GM21367 (cell line): ENCODE data around the gene FCGR3B.
"Not testable (repeated sequence)": the region's sequence is repeated elsewhere in the genome, so short reads cannot be mapped to it uniquely, and the experiment has no call there.

Experiments used
- ATAC-seq: cut with Tn5 transposase; IDR thresholded peaks from one replicate; pipeline ENCODE4 v1.9.1; 2021; ENCODE audit not compliant: unreplicated experiment

The FCGR3B gene

DNA sequence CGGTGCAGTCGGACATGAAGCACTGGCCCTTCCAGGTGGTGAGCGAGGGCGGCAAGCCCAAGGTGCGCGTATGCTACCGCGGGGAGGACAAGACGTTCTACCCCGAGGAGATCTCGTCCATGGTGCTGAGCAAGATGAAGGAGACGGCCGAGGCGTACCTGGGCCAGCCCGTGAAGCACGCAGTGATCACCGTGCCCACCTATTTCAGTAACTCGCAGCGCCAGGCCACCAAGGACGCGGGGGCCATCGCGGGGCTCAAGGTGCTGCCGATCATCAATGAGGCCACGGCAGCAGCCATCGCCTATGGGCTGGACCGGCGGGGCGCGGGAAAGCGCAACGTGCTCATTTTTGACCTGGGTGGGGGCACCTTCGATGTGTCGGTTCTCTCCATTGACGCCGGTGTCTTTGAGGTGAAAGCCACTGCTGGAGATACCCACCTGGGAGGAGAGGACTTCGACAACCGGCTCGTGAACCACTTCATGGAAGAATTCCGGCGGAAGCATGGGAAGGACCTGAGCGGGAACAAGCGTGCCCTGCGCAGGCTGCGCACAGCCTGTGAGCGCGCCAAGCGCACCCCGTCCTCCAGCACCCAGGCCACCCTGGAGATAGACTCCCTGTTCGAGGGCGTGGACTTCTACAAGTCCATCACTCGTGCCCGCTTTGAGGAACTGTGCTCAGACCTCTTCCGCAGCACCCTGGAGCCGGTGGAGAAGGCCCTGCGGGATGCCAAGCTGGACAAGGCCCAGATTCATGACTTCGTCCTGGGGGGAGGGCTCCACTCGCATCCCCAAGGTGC, 24.2 kb downstream of the FCGR3B start:
- ATAC-seq, result not testable (repeated sequence)

DNA sequence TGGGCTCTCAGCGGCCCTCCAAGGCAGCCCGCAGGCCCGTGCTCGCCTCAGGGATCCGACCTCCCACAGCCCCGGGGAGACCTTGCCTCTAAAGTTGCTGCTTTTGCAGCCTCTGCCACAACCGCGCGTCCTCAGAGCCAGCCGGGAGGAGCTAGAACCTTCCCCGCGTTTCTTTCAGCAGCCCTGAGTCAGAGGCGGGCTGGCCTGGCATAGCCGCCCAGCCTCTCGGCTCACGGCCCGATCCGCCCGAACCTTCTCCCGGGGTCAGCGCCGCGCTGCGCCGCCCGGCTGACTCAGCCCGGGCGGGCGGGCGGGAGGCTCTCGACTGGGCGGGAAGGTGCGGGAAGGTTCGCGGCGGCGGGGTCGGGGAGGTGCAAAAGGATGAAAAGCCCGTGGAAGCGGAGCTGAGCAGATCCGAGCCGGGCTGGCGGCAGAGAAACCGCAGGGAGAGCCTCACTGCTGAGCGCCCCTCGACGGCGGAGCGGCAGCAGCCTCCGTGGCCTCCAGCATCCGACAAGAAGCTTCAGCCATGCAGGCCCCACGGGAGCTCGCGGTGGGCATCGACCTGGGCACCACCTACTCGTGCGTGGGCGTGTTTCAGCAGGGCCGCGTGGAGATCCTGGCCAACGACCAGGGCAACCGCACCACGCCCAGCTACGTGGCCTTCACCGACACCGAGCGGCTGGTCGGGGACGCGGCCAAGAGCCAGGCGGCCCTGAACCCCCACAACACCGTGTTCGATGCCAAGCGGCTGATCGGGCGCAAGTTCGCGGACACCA, 25.0 kb downstream of the FCGR3B start:
- ATAC-seq, result not testable (repeated sequence)

GRCh38 chr1:161605024-161605423, 26.0 kb downstream of the FCGR3B start:
- not testable (repeated sequence) for ATAC-seq

- not testable (repeated sequence) for ATAC-seq
These were observed 33.9 kb downstream of the FCGR3B start for GRCh38 chr1:161597077-161597476.

DNA sequence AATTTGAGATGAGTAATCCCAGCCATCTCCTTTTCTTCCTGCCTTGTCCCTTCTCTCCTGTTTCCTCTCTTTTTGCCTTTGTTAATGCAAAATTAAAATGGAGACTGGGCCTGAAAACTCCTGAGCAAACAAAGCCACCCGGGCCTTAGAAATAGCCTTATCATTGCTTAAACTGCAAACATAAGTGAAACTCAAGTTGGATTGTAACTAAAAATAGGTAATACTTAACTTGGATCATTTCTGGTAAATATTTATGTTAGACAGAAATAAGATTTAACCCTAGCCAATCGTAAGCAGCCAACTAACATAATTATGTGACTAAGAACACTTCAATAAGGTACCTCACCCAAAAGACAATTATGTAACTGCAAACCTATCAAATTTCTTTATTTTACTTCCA, 35.4 kb downstream of the FCGR3B start:
- ATAC-seq, result not testable (repeated sequence)

- ATAC-seq, result not testable (repeated sequence)
These were observed 35.8 kb downstream of the FCGR3B start for GRCh38 chr1:161595173-161595572.

DNA sequence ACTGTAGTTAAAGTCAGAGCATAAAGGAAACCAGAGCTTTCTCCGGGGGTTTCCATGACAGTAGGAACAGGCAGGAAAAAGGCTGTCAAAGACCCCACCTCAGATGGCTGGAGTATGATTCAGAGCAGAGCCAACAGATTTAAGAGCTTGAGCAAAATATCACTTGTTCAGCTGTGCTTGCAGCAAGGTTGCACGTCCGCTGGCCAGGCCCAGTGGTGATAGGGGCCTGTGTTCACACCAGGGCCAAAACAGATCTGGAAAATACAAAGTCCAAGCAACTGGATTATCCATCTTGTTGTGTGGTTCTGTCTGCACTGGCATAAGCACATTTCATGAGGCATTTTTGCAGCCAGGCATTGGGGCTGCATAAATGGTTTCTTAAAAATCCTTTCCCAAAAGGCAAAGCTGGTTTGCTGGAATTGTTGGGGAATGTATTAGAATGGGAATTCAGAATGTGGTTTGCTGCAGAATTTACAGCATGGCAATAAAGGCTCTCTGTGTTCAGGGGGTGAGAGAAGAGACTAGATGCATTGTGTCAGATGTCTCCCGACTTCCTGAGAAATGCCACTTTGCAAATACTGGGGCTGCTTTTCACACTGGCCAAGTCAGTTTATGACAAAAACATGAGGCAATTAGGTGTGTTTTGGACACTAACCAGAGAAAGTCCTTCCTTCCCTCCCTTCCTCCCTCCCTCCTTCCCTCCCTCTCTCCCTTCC, 36.5 kb downstream of the FCGR3B start:
- not testable (repeated sequence) for ATAC-seq

- not testable (repeated sequence) for ATAC-seq
These were observed 37.8 kb downstream of the FCGR3B start for GRCh38 chr1:161593092-161593755.

DNA sequence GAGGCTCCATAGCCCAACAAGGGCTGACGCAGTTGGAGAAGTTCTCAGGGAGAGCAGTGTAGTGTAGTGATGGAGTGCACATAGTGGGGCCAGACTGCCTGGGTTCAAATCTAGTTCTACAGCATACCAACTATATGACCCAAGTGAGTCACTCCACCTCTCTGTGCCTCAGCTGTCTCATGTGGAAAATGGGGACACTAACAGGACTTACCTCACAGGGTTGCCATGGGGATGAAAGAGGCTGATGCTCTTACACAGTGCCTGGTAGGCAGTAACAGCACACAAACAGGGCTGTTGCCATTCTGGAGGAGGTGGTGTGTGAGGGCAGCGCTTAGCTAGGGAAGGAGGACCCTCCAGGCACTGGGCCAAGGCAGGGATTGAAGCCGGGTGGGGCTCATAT, 38.4 kb downstream of the FCGR3B start:
- ATAC-seq, result not testable (repeated sequence)

GRCh38 chr1:161589920-161590319, 41.1 kb downstream of the FCGR3B start:
- ATAC-seq, result not testable (repeated sequence)

DNA sequence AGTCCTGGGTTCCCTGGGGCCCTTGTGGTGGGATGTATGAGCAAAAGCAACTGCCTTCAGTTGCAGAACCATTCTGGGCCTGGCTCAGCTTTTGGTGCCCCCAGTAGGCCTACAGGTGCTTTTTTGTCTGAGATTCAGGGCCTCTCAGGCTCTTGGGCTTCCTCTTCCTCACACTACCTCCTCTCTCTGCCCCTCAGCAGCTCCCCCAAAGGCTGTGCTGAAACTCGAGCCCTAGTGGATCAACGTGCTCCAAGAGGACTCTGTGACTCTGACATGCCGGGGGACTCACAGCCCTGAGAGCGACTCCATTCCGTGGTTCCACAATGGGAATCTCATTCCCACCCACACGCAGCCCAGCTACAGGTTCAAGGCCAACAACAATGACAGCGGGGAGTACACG, 41.6 kb downstream of the FCGR3B start:
- not testable (repeated sequence) for ATAC-seq

DNA sequence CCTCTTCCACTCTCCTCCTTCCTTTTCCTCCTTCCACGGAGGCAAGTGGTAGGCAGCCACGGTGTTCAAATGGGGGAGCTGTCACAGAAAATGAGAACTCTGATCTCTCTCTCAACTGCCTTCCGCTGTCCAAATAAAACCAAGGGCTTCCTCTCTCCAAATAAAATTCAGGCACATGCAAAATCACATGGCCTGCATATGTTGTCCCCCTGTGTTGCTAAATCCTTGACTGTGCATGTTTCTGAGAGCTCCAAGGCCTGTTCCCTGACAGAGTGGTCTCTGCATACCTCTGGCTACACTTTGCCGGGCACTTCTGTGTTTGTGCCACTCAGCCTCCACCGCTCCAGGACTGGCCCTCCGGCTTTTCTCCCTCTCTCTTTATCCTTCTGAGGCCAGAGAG, 42.4 kb downstream of the FCGR3B start:
- ATAC-seq, result not testable (repeated sequence)

DNA sequence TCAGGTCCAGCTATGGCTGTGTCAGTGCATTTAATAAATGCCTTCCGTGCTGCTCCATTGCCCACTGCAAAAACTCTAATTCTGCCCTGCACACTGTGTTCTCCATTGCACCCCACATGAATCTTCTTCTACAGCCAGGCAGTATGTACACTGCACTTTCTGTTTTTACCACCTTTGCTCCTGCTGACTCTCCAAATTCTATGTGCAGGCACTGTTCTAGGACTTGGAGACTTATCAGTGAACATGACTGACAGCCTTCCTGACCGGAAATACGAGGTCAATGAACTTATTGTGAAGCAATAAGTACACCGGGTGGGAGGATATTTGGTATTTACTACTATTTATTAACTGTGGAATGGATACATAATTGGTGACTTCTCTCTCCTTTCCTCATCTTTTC, 48.1 kb downstream of the FCGR3B start:
- ATAC-seq, result not testable (repeated sequence)

DNA sequence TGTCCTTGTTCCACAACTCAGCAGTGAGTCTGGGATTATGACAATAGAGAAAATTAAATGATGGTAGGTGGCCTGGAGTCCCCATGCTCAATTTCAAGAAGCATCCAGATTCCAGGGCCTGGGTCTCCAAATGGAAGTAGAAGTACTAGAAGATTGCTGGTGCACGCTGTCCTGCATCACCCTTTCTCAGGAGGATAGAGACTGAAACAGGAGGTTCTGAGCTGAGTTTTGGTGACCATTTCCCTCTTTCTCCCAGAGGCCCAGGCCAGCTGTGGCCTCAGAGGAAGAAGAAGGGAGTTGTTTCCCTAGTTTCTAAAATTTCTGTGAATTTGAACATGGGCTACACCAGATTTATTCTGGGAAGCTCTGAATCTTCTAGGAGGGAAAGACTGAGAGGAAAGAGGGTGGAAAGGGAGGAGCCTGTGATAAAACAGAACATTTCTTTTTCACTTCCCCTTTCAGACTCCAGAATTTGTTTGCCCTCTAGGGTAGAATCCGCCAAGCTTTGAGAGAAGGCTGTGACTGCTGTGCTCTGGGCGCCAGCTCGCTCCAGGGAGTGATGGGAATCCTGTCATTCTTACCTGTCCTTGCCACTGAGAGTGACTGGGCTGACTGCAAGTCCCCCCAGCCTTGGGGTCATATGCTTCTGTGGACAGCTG, 50.0 kb downstream of the FCGR3B start:
- peak; percentile 53 for ATAC-seq

GRCh38 chr1:161579856-161580507, 51.0 kb downstream of the FCGR3B start:
- not testable (repeated sequence) for ATAC-seq

- not testable (repeated sequence) for ATAC-seq
These were observed 54.3 kb downstream of the FCGR3B start for GRCh38 chr1:161576676-161577075.
